Esophagus muscularis mucosa (tissue), 4 donors: ENCODE results near the gene RBMS3.

Source experiments
- CTCF ChIP-seq, 3 experiments: fragments of 200-600 bp in 2 of 3; fragments of 450-650 bp in 1 of 3; sonication (generic) in 2 of 3; IDR thresholded peaks; one replicate each; pipeline ENCODE4 v1.5.1; 2017 to 2019; ENCODE audit warnings: antibody characterized with exemption in 3 of 3, mild to moderate bottlenecking in 2 of 3, moderate library complexity in 1 of 3
- EP300 ChIP-seq: sonication (generic); formaldehyde crosslinking; IDR thresholded peaks from one replicate; pipeline ENCODE4 v1.6.1; 2017; ENCODE audit warnings: antibody characterized with exemption
- POLR2A ChIP-seq: fragments of 450-650 bp; IDR thresholded peaks from one replicate; pipeline ENCODE4 v1.6.1; 2017; ENCODE audit warnings: antibody characterized with exemption, moderate library complexity, mild to moderate bottlenecking, low read depth
- POLR2AphosphoS5 ChIP-seq, 2 donors: sonication (generic); formaldehyde crosslinking; IDR thresholded peaks; one replicate each; pipeline ENCODE4 v1.6.1; 2017; ENCODE audit warnings: antibody characterized with exemption in 2 of 2

GRCh38 chr3:30048431-30048830 is 767.6 kb downstream of the RBMS3 start:
- TF ChIP-seq CTCF (IDR thresholded peaks at IDR 0.05) (no peak), POLR2AphosphoS5 (IDR thresholded peaks at IDR 0.05) (no peak), EP300 (no peak), POLR2A (no peak)
